CD4-positive, CD25-positive, alpha-beta regulatory T cell (primary cell): ENCODE results near the gene OR2V2. TPM values are rescaled to one million over a fixed set of nuclear protein-coding genes. Genes with fewer than 3 reads are reported as not detected.
"Not testable (repeated sequence)": the region's sequence is repeated elsewhere in the genome, so short reads cannot be mapped to it uniquely, and the experiment has no call there.

Source experiments
- ATAC-seq, 2 donors: fragments of 150-1000 bp; cut with Tn5 transposase; one replicate each; pipeline ENCODE4 v1.10.0; 2021; ENCODE audit warnings: low read depth in 2 of 2, moderate number of reproducible peaks in 2 of 2, moderate library complexity in 1 of 2
- DNase-seq, 3 donors: peaks; one replicate each; pipeline versions ENCODE4 v3.0.0 to v3.0.0-alpha.2; 2012 to 2022; ENCODE audit warnings: mixed read lengths in 1 of 3
- H3K27ac ChIP-seq: one replicate; pipeline ENCODE4 v1.7.0; 2013; ENCODE audit warnings: mild to moderate bottlenecking, low read length; ENCODE audit not compliant: insufficient read depth, poor library complexity, severe bottlenecking
- H3K27me3 ChIP-seq: one replicate; pipeline ENCODE4 v1.7.0; 2013; ENCODE audit warnings: low read length; ENCODE audit not compliant: control insufficient read depth, insufficient read depth
- H3K36me3 ChIP-seq: one replicate; pipeline ENCODE4 v1.7.0; 2013; ENCODE audit warnings: mild to moderate bottlenecking, low read length, moderate library complexity; ENCODE audit not compliant: control insufficient read depth, insufficient read depth
- H3K4me1 ChIP-seq: 2 replicates; pipeline ENCODE4 v1.7.0; 2013; ENCODE audit warnings: mild to moderate bottlenecking, low read length; ENCODE audit not compliant: insufficient read depth, control insufficient read depth, poor library complexity, severe bottlenecking
- H3K4me3 ChIP-seq: one replicate; pipeline ENCODE4 v1.7.0; 2013; ENCODE audit warnings: low read depth, mild to moderate bottlenecking, low read length, moderate library complexity
- H3K9me3 ChIP-seq, 2 experiments: 1 replicate in 1 of 2; 2 replicates in 1 of 2; pipeline ENCODE4 v1.7.0; 2013; ENCODE audit warnings: low read length in 2 of 2, mild to moderate bottlenecking in 1 of 2, moderate library complexity in 1 of 2; ENCODE audit not compliant: control insufficient read depth in 2 of 2
- H3K27ac Mint-ChIP-seq, 3 donors: one replicate each; pipeline ENCODE4 v1.8.0; 2020 to 2022; ENCODE audit warnings: mild to moderate bottlenecking in 3 of 3, mixed read lengths in 3 of 3, moderate library complexity in 2 of 3
- H3K27me3 Mint-ChIP-seq: one replicate; pipeline ENCODE4 v1.8.0; 2022; ENCODE audit warnings: mild to moderate bottlenecking, mixed read lengths
- H3K36me3 Mint-ChIP-seq: one replicate; pipeline ENCODE4 v1.8.0; 2020; ENCODE audit warnings: mixed read lengths
- H3K4me1 Mint-ChIP-seq, 4 donors: one replicate each; pipeline ENCODE4 v1.8.0; 2020 to 2022; ENCODE audit warnings: mixed read lengths in 4 of 4, mild to moderate bottlenecking in 1 of 4
- H3K4me3 Mint-ChIP-seq, 4 donors: one replicate each; pipeline ENCODE4 v1.8.0; 2020 to 2022; ENCODE audit warnings: mild to moderate bottlenecking in 4 of 4, mixed read lengths in 4 of 4, moderate library complexity in 3 of 4
- H3K9me3 Mint-ChIP-seq, 7 donors: one replicate each; pipeline ENCODE4 v1.8.0; 2020 to 2022; ENCODE audit warnings: mixed read lengths in 7 of 7, mild to moderate bottlenecking in 3 of 7, moderate library complexity in 2 of 7
- polyA plus RNA-seq, 4 donors: library from polyadenylated mRNA; unstranded; fragments of 300-500 nt; fragmentation: Illumina TruSeq; gene quantifications; one replicate each; pipeline ENCODE4 v1.2.3, GENCODE V29; 2021
- total RNA-seq: library from RNA; stranded (reverse); gene quantifications from one replicate; pipeline ENCODE4 v1.2.3, GENCODE V29; 2022

OR2V2 gene
- total and polyA plus RNA-seq, 5 donors from 2014 or later = not detected

GRCh38 chr5:181101930-181102674 is 45.3 kb upstream of the OR2V2 start:
- H3K27me3 ChIP-seq, H3K4me3 ChIP-seq, H3K27ac ChIP-seq, H3K27ac Mint-ChIP-seq, ATAC-seq, H3K4me3 Mint-ChIP-seq, H3K36me3 Mint-ChIP-seq, H3K9me3 Mint-ChIP-seq, DNase-seq, H3K9me3 ChIP-seq, H3K4me1 ChIP-seq, H3K36me3 ChIP-seq: not testable (repeated sequence)
- H3K4me1 Mint-ChIP-seq = peaks cover 0 to 28% (median 1%) of the 10 kb centered on the region in 4 donors
- H3K27me3 Mint-ChIP-seq = peaks cover 46% of the 10 kb centered on the region

- peaks cover 0 to 22% (median 1%) of the 10 kb centered on the region in 4 donors for H3K4me1 Mint-ChIP-seq
- H3K36me3 Mint-ChIP-seq, H3K27ac ChIP-seq, H3K36me3 ChIP-seq, DNase-seq, H3K27me3 ChIP-seq, H3K4me1 ChIP-seq, H3K4me3 ChIP-seq, ATAC-seq, H3K9me3 ChIP-seq, H3K9me3 Mint-ChIP-seq: not testable (repeated sequence)
- peak overlapping the region; percentile 43 to 83 (median 79) for H3K4me3 Mint-ChIP-seq
- H3K27ac Mint-ChIP-seq = peak overlapping the region in 2 of 3 donors; percentile 53 to 89
- H3K27me3 Mint-ChIP-seq = peaks cover 59% of the 10 kb centered on the region
Observed at GRCh38 chr5:181104259-181104568, 43.2 kb upstream of the OR2V2 start.

GRCh38 chr5:181104606-181105390 is 42.6 kb upstream of the OR2V2 start:
- not testable (repeated sequence) for H3K36me3 ChIP-seq, H3K36me3 Mint-ChIP-seq, H3K9me3 Mint-ChIP-seq, H3K27ac ChIP-seq, H3K4me3 ChIP-seq, H3K27ac Mint-ChIP-seq, ATAC-seq, DNase-seq, H3K9me3 ChIP-seq, H3K4me1 ChIP-seq, H3K27me3 ChIP-seq
- H3K4me3 Mint-ChIP-seq = peak overlapping the region in 3 of 4 donors; percentile 78 to 83 (median 80)
- H3K4me1 Mint-ChIP-seq = peaks cover 0 to 16% (median 1%) of the 10 kb centered on the region in 4 donors
- H3K27me3 Mint-ChIP-seq = peaks cover 54% of the 10 kb centered on the region

GRCh38 chr5:181105391-181106025 is 41.9 kb upstream of the OR2V2 start:
- peaks cover 0 to 11% (median 1%) of the 10 kb centered on the region in 4 donors for H3K4me1 Mint-ChIP-seq
- Histone ChIP-seq H3K4me3 (no peak overlapping the region), H3K36me3 (no peaks in the 10 kb centered on the region), H3K9me3 (no peaks in the 10 kb centered on the region), H3K27ac (no peak overlapping the region), H3K4me1 (no peaks in the 10 kb centered on the region), H3K27me3 (no peaks in the 10 kb centered on the region)
- H3K36me3 Mint-ChIP-seq = no peaks in the 10 kb centered on the region
- no peak for ATAC-seq
- H3K4me3 Mint-ChIP-seq = peak overlapping the region in 1 of 4 donors; percentile 6
- peak overlapping the region in 1 of 3 donors; percentile 87 for H3K27ac Mint-ChIP-seq
- DNase-seq = no peak
- peaks cover 0 to 3% (median 0%) of the 10 kb centered on the region in 7 donors for H3K9me3 Mint-ChIP-seq
- peaks cover 48% of the 10 kb centered on the region for H3K27me3 Mint-ChIP-seq

- Histone ChIP-seq H3K9me3 (no peaks in the 10 kb centered on the region), H3K36me3 (no peaks in the 10 kb centered on the region), H3K4me3 (no peak overlapping the region), H3K27me3 (peaks cover 2% of the 10 kb centered on the region), H3K27ac (no peak overlapping the region), H3K4me1 (no peaks in the 10 kb centered on the region)
- H3K9me3 Mint-ChIP-seq = peaks cover 0 to 5% (median 0%) of the 10 kb centered on the region in 7 donors
- H3K27ac Mint-ChIP-seq = no peak overlapping the region
- H3K4me1 Mint-ChIP-seq = peaks cover 0 to 11% (median 1%) of the 10 kb centered on the region in 4 donors
- ATAC-seq (no peak), DNase-seq (no peak)
- no peak overlapping the region for H3K4me3 Mint-ChIP-seq
- peaks cover 56% of the 10 kb centered on the region for H3K27me3 Mint-ChIP-seq
- no peaks in the 10 kb centered on the region for H3K36me3 Mint-ChIP-seq
Observed at GRCh38 chr5:181107699-181108098, 39.7 kb upstream of the OR2V2 start.

- H3K27me3 ChIP-seq = peaks cover 2% of the 10 kb centered on the region
- ATAC-seq = no peak
- Mint-ChIP-seq H3K27ac (no peak overlapping the region), H3K36me3 (no peaks in the 10 kb centered on the region), H3K9me3 (peaks cover 0 to 5% (median 0%) of the 10 kb centered on the region in 7 donors), H3K27me3 (peaks cover 56% of the 10 kb centered on the region), H3K4me3 (no peak overlapping the region), H3K4me1 (peaks cover 0 to 11% (median 1%) of the 10 kb centered on the region in 4 donors)
- H3K27ac ChIP-seq = no peak overlapping the region
- DNase-seq = no peak
- H3K4me3 ChIP-seq = no peak overlapping the region
- no peaks in the 10 kb centered on the region for H3K4me1 ChIP-seq
- no peaks in the 10 kb centered on the region for H3K9me3 ChIP-seq
- no peaks in the 10 kb centered on the region for H3K36me3 ChIP-seq
Observed at GRCh38 chr5:181108578-181109165, 38.7 kb upstream of the OR2V2 start.

GRCh38 chr5:181109489-181110013 is 37.8 kb upstream of the OR2V2 start:
- no peaks in the 10 kb centered on the region for H3K36me3 Mint-ChIP-seq
- no peaks in the 10 kb centered on the region for H3K9me3 ChIP-seq
- H3K27me3 Mint-ChIP-seq = peaks cover 56% of the 10 kb centered on the region
- H3K36me3 ChIP-seq = no peaks in the 10 kb centered on the region
- no peak overlapping the region for H3K4me3 Mint-ChIP-seq
- H3K4me3 ChIP-seq = no peak overlapping the region
- no peaks in the 10 kb centered on the region for H3K4me1 ChIP-seq
- peaks cover 0 to 6% (median 0%) of the 10 kb centered on the region in 7 donors for H3K9me3 Mint-ChIP-seq
- no peak for DNase-seq
- ATAC-seq = no peak
- H3K27ac ChIP-seq = no peak overlapping the region
- peaks cover 0 to 5% (median 0%) of the 10 kb centered on the region in 4 donors for H3K4me1 Mint-ChIP-seq
- no peak overlapping the region for H3K27ac Mint-ChIP-seq
- H3K27me3 ChIP-seq = peaks cover 6% of the 10 kb centered on the region
